Umbilical cord (tissue), 1 donor: Measurements from ENCODE around the gene TASOR2. TPM values are rescaled to one million over a fixed set of nuclear protein-coding genes. Genes with fewer than 3 reads are reported as not detected.

Experiments used
- total RNA-seq: library from RNA; depleted of rRNA; stranded (reverse); fragments of >200 nt; gene quantifications from one replicate; pipeline ENCODE4 v1.2.3, GENCODE V29; 2014; ENCODE audit warnings: low replicate concordance; ENCODE audit not compliant: insufficient read depth

Gene TASOR2
- total RNA-seq, 1 donor from 2014 or later = 40.2 TPM

Other genes starting within 250 kb of the TASOR2 start
- not detected for gene CALML5, start 185.3 kb upstream of the TASOR2 start, total RNA-seq
- gene CALML3, start 159.9 kb upstream of the TASOR2 start, total RNA-seq = not detected
- 7.0 TPM for gene ASB13, start 18.2 kb upstream of the TASOR2 start, total RNA-seq
- 469 TPM for gene GDI2, start 128.6 kb downstream of the TASOR2 start, total RNA-seq
- gene ANKRD16, start 205.1 kb downstream of the TASOR2 start, total RNA-seq = 6.0 TPM
- gene FBH1, start 205.4 kb downstream of the TASOR2 start, total RNA-seq = 62.1 TPM